Stomach (tissue), 9 donors: Measurements from ENCODE around the gene BCL3. TPM values are rescaled to one million over a fixed set of nuclear protein-coding genes. Genes with fewer than 3 reads are reported as not detected.

Experiments
- DNase-seq, 2 donors: peaks; one replicate each; pipeline versions ENCODE4 v3.0.0 to v3.0.0-alpha.2; 2013 to 2019
- H3K27ac ChIP-seq, 5 donors: fragments of 200-600 bp in 4 of 5; sonication (generic) in 4 of 5; one replicate each; pipeline ENCODE4 v1.5.1; 2013 to 2019; ENCODE audit warnings: mild to moderate bottlenecking in 1 of 5, moderate library complexity in 1 of 5
- H3K27me3 ChIP-seq, 3 donors: fragments of 200-600 bp; sonication (generic); one replicate each; pipeline ENCODE4 v1.5.1; 2017 to 2019; ENCODE audit warnings: mixed run types in 1 of 3
- H3K36me3 ChIP-seq, 4 donors: fragments of 200-600 bp; sonication (generic); 1 replicate in 3 of 4; 2 replicates in 1 of 4; pipeline ENCODE4 v1.5.1; 2016 to 2019
- H3K4me1 ChIP-seq, 4 donors: fragments of 200-600 bp; sonication (generic); one replicate each; pipeline ENCODE4 v1.5.1; 2016 to 2019
- H3K4me3 ChIP-seq, 4 donors: fragments of 200-600 bp; sonication (generic) in 3 of 4; one replicate each; pipeline ENCODE4 v1.5.1; 2016 to 2019; ENCODE audit warnings: mild to moderate bottlenecking in 1 of 4
- H3K9me3 ChIP-seq, 4 donors: fragments of 200-600 bp; sonication (generic); one replicate each; pipeline ENCODE4 v1.5.1; 2016 to 2019
- EP300 ChIP-seq: sonication (generic); formaldehyde crosslinking; IDR thresholded peaks from one replicate; pipeline ENCODE4 v1.6.1; 2017; ENCODE audit warnings: antibody characterized with exemption
- POLR2A ChIP-seq, 4 donors: fragments of 450-650 bp; IDR thresholded peaks; one replicate each; pipeline ENCODE4 v1.6.1; 2016; ENCODE audit warnings: antibody characterized with exemption in 4 of 4, control low read depth in 2 of 4, mild to moderate bottlenecking in 1 of 4, moderate library complexity in 1 of 4
- POLR2AphosphoS5 ChIP-seq, 3 donors: sonication (generic); formaldehyde crosslinking; IDR thresholded peaks; one replicate each; pipeline ENCODE4 v1.6.1; 2016; ENCODE audit warnings: antibody characterized with exemption in 3 of 3
- WGBS, 5 donors: extraction: QIAGEN DNeasy Blood & Tissue Kit in 3 of 5; methylation state at CpG; one replicate each; pipeline versions ENCODE4 v1.1.5 to v1.1.7; 2013 to 2018; 5-methylcytosine and 5-hydroxymethylcytosine counted together
- intact Hi-C: fragments of 100-400 bp; cut with DNase I; formaldehyde crosslinking; loops from one replicate; pipeline ENCODE4 v1.15.1; 2023; ENCODE audit warnings: low total_unique reads
- polyA plus RNA-seq, 3 donors: library from polyadenylated mRNA; stranded (reverse); fragments of 200-250 nt; gene quantifications; one replicate each; pipeline ENCODE4 v1.2.3, GENCODE V29; 2013
- total RNA-seq, 5 donors: library from RNA; depleted of rRNA; stranded (reverse); fragments of >200 nt; gene quantifications; one replicate each; pipeline versions ENCODE4 v1.1.0 to v1.2.3, GENCODE V29; 2014 to 2016
- TF ChIP-seq, protein P1 (sequence below), 7 experiments: fragments of 450-650 bp in 4 of 7; fragments of 200-600 bp in 3 of 7; sonication (generic) in 3 of 7; IDR thresholded peaks; one replicate each; pipeline ENCODE4 v1.5.1; 2016 to 2019; ENCODE audit warnings: antibody characterized with exemption in 7 of 7, control low read depth in 2 of 7, mild to moderate bottlenecking in 1 of 7
- donor health status: healthy with polysubstance abuse.
- donor health status: Bipolar disorder and iron deficiency.
- donor health status: healthy.

Gene BCL3
- total and polyA plus RNA-seq, 8 donors, result 4.4 to 322 (median 79.8) TPM

- no peak overlapping the region for H3K4me3 ChIP-seq
- no peaks in the 10 kb centered on the region for H3K27me3 ChIP-seq
- no peak for TF ChIP-seq EP300
- TF ChIP-seq, protein P1, sequence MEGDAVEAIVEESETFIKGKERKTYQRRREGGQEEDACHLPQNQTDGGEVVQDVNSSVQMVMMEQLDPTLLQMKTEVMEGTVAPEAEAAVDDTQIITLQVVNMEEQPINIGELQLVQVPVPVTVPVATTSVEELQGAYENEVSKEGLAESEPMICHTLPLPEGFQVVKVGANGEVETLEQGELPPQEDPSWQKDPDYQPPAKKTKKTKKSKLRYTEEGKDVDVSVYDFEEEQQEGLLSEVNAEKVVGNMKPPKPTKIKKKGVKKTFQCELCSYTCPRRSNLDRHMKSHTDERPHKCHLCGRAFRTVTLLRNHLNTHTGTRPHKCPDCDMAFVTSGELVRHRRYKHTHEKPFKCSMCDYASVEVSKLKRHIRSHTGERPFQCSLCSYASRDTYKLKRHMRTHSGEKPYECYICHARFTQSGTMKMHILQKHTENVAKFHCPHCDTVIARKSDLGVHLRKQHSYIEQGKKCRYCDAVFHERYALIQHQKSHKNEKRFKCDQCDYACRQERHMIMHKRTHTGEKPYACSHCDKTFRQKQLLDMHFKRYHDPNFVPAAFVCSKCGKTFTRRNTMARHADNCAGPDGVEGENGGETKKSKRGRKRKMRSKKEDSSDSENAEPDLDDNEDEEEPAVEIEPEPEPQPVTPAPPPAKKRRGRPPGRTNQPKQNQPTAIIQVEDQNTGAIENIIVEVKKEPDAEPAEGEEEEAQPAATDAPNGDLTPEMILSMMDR (IDR thresholded peaks at IDR 0.05), result no peak
- TF ChIP-seq POLR2A (IDR thresholded peaks at IDR 0.05), result no peak
- no peak for TF ChIP-seq POLR2AphosphoS5 (IDR thresholded peaks at IDR 0.05)
- H3K36me3 ChIP-seq, result no peaks in the 10 kb centered on the region
- 51 to 69% (median 61%) methylated on average over 10 of the region's 10 CpGs for WGBS, 5 donors
- H3K4me1 ChIP-seq, result peaks cover 36 to 64% (median 42%) of the 10 kb centered on the region in 4 donors
- no peak for DNase-seq
- no peaks in the 10 kb centered on the region for H3K9me3 ChIP-seq
- intact Hi-C loops, result loop anchor here (5.0 kb wide), 1 partner anchor 49 kb away; no protein-coding TSS in a partner anchor
- H3K27ac ChIP-seq, result peak overlapping the region in 4 of 5 donors; percentile 70 to 84 (median 76)
These were observed 25.1 kb upstream of the BCL3 start for GRCh38 chr19:44723299-44723951.

- Histone ChIP-seq H3K4me3 (no peak overlapping the region), H3K9me3 (no peaks in the 10 kb centered on the region), H3K36me3 (no peaks in the 10 kb centered on the region), H3K27me3 (no peaks in the 10 kb centered on the region), H3K27ac (peak overlapping the region; percentile 60 to 84 (median 73)), H3K4me1 (peaks cover 31 to 59% (median 37%) of the 10 kb centered on the region in 4 donors)
- TF ChIP-seq EP300 (no peak), POLR2AphosphoS5 (IDR thresholded peaks at IDR 0.05) (peak in 1 of 3 donors; percentile 83), POLR2A (IDR thresholded peaks at IDR 0.05) (no peak)
- TF ChIP-seq, protein P1 (IDR thresholded peaks at IDR 0.05), result peak in 5 of 7 experiments; percentile 89 to 98 (median 97)
- WGBS, 5 donors, result 9 to 15% (median 9%) methylated on average over 7 of the region's 7 CpGs
- peak; percentile 86 to 93 for DNase-seq
- intact Hi-C loops, result loop anchor here (5.0 kb wide), 1 partner anchor 48 kb away; no protein-coding TSS in a partner anchor
These were observed 24.6 kb upstream of the BCL3 start for GRCh38 chr19:44723952-44724319.

DNA sequence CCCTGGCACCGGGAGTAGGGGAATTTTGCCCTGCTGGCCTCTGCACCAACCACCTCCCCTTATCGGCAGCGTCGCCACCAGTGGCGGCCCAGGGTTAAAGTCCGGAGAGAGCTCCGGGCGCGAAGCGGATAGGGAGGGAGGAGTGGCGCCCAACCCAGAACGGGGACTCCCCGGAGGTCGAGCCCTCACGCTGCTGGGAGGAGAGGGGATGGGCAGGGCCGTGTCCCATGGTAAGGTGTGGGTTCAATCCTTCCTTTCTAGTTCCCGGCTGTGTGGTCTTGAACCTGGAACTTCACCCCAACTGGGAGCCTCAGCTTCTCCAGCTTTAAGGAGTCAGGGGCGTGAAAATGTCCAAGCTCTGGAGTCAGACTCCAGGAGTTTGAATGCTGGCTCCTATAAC lies 23.3 kb upstream of the BCL3 start:
- 11 to 29% (median 13%) methylated on average over 11 to 18 of the region's 18 CpGs for WGBS, 5 donors
- H3K9me3 ChIP-seq, result no peaks in the 10 kb centered on the region
- H3K4me1 ChIP-seq, result peaks cover 25 to 52% (median 31%) of the 10 kb centered on the region in 4 donors
- no peaks in the 10 kb centered on the region for H3K36me3 ChIP-seq
- peak overlapping the region; percentile 60 to 84 (median 73) for H3K27ac ChIP-seq
- TF ChIP-seq POLR2A (IDR thresholded peaks at IDR 0.05) (no peak), POLR2AphosphoS5 (IDR thresholded peaks at IDR 0.05) (peak in 2 of 3 donors; percentile 39 to 70), EP300 (no peak)
- TF ChIP-seq, protein P1 (IDR thresholded peaks at IDR 0.05), result no peak
- no peaks in the 10 kb centered on the region for H3K27me3 ChIP-seq
- intact Hi-C loops, result no loop called here
- DNase-seq, result peak; percentile 83 to 89
- H3K4me3 ChIP-seq, result peak overlapping the region in 1 of 4 donors; percentile 23

DNA sequence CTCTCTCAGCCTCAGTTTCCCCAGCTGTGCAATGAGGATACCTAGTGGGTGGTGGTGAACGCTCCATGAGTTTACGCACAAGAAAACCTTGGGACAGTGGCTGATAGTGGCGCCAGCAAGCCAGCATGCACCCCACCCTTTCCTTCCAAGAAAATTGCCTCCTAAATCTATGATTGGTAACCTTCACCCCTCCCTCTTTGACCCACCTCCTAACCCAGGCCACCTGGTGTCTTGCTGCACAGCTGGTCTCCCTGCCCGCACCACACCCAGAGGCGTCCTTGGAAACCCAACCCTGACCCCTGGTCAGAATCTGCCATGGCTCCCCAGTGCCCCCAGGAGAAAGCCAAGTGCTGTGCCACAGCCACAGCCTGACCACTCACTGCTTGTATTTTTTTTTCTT lies 22.8 kb upstream of the BCL3 start:
- H3K9me3 ChIP-seq, result no peaks in the 10 kb centered on the region
- DNase-seq, result peak in 1 of 2 donors; percentile 33
- no peaks in the 10 kb centered on the region for H3K36me3 ChIP-seq
- H3K27me3 ChIP-seq, result no peaks in the 10 kb centered on the region
- H3K4me3 ChIP-seq, result no peak overlapping the region
- H3K27ac ChIP-seq, result peak overlapping the region; percentile 60 to 84 (median 73)
- WGBS, 5 donors, result 50 to 65% (median 56%) methylated on average over 4 to 5 of the region's 5 CpGs
- peaks cover 25 to 52% (median 31%) of the 10 kb centered on the region in 4 donors for H3K4me1 ChIP-seq
- intact Hi-C loops, result no loop called here
- TF ChIP-seq POLR2A (IDR thresholded peaks at IDR 0.05) (no peak), EP300 (no peak), POLR2AphosphoS5 (IDR thresholded peaks at IDR 0.05) (no peak)
- TF ChIP-seq, protein P1 (IDR thresholded peaks at IDR 0.05), result no peak
